Stimulated activated CD8-positive, alpha-beta memory T cell treated with anti-CD3 and anti-CD28 coated beads, Interleukin-7, amount 100 ng/mL, for 1 hour (primary cell): ENCODE measurements around the gene WNT2B.

ENCODE experiments used
- DNase-seq, 2 donors: peaks; one replicate each; pipeline ENCODE4 v3.0.0-alpha.2; 2020; ENCODE audit warnings: low read depth in 2 of 2

Gene WNT2B

DNA sequence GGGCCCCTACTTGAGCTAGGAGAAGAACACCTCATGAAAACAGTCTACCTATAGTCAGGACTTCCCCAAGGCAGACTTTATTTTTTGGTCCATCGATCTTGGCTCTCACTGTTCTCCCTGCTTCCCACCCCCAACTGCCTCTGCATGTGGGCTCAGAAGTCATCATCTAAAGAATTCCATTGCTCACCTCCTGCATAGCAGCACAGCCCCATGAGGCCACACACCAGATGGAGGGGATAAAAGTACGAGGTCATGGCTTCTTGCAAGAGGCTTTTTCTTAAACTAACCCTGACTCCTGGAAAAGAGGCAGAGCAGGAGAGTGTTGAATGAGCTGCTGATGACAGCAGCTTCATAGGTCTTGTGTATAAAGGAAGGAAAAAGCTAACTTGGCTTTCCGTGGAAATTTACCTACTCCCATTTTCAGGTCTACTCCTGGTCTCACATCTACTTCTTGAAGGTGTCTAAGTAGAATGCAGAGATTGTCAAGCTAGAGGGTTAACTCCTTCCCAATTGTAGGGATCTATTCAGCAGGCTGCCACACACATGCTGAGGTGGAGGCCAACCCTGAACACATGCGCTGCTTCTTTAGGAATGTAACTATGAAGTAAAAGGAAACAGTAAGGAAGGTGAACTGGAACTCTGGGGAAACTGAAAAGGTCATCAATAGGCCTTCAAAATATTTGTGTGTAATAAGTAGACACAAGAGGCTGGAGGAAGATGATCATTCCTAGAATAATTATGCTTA is 18.7 kb downstream of the WNT2B start:
- DNase-seq = no peak

DNA sequence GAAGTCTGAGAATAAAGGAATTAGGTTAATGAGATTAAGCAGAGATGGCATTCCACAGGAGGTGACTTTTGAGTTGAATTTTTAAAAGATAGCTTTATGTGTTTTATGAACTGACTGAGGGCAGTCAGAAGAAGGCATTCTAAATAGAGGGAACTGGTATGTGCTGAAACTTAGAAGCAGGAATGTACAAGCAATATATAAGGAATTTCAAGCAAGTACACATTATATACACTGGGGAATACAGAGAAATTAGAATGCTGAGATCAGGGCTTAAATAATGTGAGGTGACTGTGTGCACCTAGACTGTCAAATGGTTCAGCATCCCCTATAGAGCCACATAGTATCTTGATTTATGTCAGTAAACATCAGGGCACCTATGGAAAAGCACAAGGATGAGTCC is 19.3 kb downstream of the WNT2B start:
- no peak for DNase-seq

DNA sequence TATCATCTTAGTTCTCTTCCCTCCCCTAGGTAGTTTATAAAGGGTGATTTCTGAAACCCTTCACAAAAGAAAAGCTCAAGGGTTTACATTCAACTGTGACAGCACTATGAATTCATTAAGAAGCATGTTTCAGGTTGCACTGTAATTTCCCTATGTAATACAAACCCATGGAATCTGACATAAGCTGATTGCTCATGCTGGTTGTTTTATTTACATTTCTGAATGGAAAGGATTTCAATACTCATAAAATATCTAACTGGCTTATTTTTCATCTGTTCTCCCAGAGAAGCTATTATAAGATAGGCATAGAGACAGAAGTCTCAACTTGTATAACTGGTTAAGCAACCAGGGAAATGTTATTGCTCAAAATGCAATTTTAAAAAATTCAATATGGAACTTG is 20.5 kb downstream of the WNT2B start:
- no peak for DNase-seq

DNA sequence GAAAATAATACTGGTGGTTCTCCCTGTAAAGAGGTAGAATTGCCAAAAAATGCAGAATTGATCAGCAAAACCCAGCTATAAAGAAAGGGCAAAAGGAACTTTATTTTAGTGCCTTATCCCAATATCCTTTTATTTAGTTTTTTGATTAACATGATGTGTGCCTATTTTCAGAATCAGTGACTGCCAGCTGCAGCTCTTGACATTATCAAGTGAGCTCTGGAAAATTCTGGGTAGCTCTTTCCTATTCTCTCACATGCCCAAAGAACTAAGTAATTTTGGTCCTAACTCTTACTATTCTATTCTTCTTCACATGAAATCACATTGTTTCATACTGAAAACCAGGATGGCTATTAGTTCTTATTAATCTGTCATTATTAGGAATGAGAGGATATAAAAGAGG is 22.1 kb downstream of the WNT2B start:
- DNase-seq = no peak

DNA sequence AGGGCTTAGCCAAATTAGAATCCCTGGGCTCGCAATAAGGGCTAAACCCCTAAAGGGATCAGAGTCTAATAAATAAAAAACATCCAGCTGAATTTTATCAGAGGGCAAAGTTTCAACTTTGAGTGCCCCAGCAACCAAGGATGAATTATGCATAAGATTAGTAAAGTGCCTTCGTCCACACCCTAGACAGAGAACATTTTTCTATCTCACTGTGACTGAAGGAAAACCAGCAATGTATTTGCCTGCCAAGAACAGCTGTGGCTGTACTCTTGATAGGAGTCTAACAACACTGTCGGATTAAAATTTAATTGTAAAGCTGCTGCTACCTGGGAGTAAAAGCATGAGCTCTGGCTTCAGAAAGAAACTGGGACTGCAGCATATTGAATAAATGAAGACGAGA is 23.3 kb downstream of the WNT2B start:
- no peak for DNase-seq

DNA sequence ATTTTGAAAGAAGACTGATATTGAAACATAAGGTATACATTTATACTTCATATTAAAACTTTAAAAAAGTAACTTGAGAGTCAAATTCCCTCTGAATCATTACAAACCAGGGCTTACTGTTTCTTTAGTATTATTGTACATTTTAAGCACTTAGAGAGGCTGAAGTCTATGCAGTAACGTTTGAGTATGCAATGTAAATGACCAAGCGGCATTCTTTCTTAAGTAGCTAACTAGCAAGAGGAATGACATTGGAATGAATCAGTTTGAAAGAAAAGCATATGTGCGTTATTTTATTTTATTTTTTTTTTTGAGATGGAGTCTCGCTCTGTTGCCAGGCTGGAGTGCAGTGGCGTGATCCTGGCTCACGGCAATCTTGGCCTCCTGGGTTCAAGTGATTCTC is 24.3 kb downstream of the WNT2B start:
- no peak for DNase-seq

DNA sequence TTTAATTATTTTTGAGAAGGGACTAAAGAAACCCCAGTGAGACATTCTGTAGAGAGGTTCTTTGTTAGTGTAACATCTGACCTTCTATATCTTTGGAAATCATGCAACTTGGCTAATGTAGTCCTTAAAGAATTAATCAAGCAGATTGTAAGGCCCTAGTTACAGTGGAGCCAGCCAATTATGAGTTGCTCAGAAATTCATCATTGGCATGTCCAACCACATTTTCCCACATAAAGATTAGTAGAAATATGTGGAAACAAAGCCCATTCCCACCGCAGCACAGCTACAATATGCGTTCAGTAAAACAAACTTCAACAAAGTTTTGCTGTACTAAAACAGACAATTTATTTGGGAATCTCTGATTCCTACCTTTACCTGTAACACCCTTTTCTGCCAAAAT is 27.8 kb downstream of the WNT2B start:
- no peak for DNase-seq

DNA sequence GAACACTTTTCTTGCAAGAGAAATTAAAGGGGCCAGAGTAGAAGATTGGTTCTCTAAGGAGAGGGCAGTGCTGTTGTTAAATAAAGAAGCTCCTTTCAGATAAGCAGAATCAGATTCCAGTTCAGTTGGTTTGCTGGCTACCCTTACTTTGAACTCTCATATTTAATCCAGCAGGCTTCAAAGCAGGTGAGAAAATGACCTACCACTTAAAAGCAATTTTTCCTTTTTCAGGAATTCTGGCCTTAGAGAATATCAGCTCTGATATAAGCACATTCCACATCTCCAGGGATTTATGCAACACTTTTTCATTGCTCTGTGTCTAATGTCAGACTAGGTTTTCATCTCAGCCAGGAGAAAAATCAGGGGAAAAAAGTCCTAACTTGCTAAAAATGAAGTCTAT is 28.7 kb downstream of the WNT2B start:
- no peak for DNase-seq

DNA sequence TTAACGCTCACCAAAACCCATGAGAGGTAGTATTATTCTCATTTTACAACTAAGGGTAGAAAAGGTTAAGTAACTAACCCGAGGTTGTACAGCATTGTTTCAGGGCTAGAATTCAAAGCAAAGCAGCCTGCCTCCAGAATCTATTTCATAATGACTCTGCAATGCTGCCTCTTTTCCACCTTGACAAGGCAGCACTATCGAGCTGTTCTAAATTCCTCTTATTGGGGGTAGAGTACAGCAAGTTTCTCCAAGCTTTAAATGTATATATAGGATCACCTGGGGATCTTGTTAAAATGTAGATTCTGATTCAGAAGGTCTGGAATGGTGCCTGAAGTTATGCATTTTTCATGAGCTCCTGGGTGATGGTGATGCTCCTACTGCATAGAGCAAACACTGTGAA is 30.1 kb downstream of the WNT2B start:
- no peak for DNase-seq

DNA sequence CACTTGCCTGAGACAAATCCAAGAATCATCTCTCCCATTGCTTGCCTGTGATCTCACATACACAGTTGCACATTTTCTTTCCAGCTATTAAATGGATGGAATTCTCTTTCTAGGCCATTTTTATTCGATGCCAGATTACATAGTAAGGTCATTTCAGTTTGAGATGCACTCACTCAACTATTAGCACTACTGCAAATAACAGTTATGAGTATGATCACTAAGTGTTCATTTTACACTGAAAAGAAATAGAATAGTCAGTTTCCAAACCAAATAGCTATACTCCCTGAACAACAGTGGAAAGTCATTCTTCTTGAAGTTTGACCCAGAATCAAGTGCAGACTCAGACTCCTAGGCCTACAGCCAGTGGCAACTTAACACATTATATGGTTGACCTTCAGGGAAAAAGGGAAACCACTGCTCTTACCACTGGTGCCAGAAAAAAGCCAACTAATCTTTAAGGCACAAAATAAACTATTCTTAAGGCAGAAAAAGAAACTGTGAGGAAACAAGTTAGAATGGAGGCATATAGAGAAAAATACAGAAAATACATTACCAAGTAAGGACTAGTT is 31.5 kb downstream of the WNT2B start:
- no peak for DNase-seq

DNA sequence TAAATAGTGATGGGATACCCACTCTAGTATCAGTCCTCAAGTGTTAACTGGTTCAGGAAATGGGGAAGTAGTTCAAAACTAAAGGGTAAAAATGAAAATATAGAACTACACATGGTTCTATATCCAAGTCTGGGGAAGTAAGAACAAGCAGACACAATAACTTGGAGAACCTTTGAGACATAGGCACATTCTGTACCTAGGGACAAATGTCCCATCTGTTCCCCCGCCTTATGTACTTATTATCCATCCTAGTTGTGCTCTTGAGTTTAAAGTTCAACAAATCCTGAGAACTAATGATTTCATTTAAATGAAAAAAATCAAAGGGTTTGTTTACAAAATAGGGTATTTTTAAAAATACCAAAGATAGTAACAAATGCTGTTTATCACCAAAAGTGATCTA is 32.5 kb downstream of the WNT2B start:
- no peak for DNase-seq

DNA sequence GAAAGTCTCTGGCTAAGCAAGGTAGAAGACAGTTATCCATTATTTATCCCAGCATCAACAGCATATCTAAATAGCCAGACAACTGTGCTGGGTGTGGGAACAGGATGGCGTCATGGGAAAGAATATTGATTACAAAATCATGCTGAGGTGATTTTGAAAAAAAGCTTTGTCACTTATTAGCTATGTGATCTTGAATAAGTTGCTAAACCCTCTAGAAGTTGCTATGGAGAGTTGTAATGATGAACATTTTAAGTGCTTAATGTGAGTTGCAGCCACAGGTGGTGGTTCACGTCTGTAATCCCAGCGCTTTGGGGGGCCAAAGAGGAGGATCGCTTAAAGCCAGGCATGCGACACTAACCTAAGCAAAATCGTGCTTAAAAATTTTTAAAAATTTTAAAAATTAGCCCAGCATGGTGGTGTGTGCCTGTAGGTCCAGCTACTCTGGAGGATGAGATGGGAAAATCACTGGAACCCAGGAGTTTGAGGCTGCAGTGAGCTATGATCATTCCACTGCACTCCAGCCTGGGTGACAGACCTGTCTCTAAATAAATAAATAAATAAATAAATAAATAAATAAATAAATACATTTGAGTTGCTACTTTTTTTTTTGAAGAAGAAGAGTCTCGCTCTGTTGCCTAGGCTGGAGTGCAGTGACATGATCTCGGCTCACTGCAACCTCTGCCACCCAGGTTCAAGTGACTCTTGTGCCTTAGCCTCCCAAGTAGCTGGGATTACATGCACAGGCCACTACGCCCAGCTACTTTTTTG is 33.6 kb downstream of the WNT2B start:
- no peak for DNase-seq

DNA sequence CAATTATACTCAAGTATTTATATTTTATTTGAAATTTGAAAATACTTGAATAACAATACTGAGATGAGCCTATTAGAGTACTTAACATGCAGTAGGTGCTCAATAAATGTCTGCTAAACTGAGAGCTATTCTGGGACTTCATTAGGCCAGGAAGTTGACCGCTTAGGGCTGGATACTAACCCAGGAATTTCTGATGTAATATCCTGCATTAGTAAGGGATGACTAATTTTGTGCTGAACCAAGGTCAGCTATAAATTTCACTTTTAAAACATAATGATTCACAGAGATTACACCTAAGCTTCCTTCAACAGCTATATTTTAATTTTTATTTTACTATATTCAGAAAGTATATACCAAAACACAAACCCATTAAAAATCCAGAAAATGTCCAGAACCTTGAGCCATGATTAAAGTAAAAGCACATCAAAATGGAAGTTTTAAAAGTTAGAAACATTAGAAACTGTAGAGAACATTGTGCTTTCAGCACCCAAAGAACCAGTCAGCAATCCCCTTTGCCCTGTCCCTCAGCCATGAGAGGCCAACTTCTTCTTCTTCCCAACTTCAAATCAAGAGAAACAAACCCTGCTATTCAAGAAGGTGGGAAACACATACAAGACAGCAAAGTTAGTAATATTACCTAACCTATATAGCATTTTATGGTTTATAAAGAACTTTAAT is 35.4 kb downstream of the WNT2B start:
- no peak for DNase-seq

DNA sequence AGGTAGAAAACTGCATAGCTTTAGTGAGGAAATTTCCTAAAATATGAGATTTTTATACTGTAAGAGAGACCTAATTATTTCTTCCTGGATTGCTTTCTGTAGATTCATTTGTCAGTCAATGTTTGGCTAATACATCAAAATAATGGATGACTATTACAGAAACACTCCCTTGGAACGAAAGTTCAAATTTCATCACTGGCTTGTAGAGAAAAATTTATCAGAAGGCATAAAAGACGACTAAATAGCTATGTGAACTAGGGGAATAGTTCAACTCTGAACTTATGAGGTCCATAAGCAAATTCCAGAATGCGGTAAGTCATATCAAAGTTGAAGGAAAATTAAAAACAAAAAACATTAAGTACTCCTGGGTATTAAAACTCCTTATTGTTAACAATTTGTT is 36.0 kb downstream of the WNT2B start:
- no peak for DNase-seq

DNA sequence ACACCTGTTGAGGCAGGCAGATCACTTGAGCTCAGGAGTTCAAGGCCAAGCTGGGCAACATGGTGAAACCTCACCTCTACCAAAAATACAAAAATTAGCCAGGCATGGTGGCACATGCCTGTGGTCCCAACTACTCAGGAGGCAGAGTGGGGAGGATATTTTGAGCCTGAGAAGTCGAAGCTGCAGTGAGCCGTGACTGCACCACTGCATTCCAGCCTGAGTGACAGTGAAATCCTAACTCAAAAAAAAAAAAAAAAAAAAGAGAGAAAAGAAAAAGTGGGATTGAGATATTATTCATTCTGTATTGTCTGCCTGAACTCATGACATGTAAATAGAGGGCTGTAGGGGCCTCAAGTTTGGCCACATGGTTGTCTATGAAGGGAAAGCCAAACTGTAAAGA is 37.3 kb downstream of the WNT2B start:
- DNase-seq = no peak

DNA sequence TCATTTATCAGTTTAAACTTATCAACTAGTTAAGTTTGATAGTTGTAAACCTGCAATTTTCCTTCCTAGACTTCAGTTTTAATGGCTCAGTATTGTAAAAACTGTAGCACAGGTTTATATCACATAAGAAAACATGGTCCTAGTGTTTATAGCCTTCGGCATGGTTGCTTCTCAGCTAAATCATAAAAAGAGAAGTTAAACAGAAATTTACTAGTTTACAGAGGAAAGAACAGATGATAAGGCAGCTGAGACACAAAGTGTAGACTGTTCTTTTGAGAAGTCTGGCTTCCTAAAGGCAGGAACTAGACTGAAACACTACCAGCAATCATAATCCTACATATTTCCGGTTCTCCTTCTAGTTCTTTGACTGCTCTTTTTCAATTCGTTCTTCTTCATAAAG is 39.8 kb downstream of the WNT2B start:
- DNase-seq = no peak

DNA sequence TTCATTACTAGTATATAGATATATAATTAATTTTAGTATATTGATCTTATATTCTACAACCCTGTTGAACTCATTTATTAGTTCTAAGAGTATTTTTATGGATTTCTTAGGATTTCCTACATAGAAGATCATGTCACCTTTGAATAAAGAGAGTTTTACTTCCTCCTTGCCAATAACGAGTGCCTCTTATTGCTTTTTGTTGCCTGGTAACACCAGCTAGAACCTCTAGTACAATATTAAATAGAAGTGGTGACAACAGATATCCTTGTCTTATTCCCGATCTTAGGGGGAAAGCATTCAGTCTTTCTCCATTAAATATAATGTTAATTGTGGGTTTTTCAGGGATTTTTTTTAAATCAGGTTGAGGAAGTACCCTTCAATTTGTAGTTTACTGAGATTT is 40.8 kb downstream of the WNT2B start:
- DNase-seq = no peak

DNA sequence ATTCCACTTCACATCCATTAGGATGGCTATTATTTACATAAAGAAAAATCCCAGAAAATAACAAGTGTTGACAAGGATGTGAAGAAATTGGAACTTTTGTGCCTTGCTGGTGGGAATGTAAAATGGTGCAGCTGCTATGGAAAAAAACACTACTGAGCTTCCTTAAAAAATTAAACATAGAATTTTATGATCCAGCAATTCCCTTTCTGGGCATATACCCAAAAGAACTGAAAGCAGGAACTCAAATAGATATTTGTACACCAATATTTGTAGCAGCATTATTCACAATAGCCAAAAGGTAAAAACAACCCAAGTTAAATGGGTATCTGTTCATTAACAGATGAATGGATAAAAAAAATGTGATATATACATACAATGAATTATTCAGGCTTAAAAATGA is 45.6 kb downstream of the WNT2B start:
- no peak for DNase-seq

DNA sequence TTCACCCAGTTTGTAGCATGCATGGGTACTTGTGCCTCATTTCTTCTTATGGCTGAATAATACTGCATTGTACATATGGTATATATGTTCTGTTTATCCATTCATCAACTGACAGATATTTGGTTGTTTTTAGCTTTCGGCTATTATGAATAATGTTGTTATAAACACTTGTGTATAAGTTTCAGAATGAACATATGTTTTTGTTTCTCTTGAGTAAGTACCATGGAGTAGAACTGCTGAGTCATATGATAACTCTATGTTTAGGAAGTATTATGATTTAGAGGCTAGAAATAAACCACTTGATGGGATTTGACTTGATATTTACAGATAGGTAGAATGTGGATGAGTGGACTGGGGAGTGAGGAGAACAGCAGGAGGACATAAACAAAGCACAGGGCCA is 48.6 kb downstream of the WNT2B start:
- DNase-seq = no peak

DNA sequence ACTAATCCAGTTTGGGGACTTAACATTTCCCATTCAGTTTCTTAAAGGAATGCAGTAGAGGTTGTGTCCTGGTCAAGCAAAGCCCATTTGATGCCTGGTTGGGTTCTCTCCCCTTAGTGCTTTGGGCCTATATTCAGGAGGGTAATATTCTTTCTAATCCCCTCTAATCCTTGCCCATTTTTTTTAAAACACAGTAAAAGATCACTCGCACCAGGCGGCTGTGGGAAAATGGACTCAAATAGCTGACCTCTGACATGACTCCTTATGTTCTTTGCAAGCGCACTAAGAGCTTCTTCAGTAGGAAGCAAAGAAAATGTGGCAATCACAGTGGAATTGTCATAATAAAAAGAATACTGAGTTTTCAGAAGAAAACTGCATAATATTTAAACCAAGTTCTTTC is 49.9 kb downstream of the WNT2B start:
- no peak for DNase-seq

DNA sequence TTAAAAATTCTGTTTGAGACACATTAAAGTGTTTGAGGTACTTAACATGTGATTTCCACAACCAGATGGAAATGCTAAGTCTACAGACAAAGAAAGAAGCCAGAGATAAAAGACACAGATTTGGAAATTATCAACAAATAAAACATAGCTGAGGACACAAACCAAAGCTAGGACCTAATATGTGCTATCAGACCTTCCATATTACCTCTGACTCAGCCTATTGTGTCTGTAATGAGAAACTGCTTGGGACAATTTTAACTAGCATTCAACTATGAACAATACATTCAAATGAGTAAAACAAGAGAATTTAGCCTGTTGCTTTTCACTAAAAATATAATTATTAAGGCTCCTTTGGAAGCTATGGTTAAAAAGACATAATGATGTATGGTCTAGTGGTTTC is 54.6 kb downstream of the WNT2B start:
- no peak for DNase-seq

DNA sequence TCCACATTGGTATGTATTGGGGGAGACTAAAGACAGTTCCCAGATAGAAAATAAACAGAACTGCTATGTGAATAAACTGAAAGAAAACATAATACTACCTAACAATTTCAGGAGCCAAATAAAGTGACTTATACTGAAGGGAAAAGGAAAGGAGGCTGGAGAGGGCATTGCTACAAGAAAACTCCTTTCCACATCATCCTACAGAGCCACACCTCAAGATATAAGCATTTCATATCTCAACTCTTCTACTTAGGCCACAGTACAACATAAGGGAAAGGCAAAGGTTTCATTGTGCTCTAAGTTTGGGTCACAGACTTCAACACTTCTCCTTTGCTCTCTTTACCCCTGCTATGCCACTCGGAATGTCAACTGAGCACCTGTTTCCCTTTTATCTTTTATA is 55.3 kb downstream of the WNT2B start:
- DNase-seq = no peak

DNA sequence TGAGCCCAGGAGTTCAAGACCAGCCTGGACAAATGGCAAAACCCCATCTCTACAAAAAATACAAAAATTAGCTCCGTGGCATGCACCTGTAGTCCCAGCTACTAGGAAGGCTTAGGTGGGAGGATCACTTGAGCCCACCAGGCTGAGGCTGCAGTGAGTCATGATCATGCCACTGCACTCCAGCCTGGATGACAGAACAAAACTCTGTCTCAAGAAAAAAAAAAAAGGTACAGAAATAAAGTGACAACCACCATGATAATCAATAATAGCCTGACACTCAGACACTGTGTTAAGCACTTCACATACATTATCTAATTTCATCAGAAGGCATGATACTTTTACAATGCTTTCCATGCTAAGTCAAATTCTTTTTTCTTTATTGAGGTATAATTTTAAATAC is 57.0 kb downstream of the WNT2B start:
- no peak for DNase-seq
